GM03348 (cell line): ENCODE results near the gene ST3GAL4.

Experiments used
- DNase-seq: peaks from one replicate; pipeline ENCODE4 v3.0.0; 2012; ENCODE audit warnings: low spot score

The ST3GAL4 gene

DNA sequence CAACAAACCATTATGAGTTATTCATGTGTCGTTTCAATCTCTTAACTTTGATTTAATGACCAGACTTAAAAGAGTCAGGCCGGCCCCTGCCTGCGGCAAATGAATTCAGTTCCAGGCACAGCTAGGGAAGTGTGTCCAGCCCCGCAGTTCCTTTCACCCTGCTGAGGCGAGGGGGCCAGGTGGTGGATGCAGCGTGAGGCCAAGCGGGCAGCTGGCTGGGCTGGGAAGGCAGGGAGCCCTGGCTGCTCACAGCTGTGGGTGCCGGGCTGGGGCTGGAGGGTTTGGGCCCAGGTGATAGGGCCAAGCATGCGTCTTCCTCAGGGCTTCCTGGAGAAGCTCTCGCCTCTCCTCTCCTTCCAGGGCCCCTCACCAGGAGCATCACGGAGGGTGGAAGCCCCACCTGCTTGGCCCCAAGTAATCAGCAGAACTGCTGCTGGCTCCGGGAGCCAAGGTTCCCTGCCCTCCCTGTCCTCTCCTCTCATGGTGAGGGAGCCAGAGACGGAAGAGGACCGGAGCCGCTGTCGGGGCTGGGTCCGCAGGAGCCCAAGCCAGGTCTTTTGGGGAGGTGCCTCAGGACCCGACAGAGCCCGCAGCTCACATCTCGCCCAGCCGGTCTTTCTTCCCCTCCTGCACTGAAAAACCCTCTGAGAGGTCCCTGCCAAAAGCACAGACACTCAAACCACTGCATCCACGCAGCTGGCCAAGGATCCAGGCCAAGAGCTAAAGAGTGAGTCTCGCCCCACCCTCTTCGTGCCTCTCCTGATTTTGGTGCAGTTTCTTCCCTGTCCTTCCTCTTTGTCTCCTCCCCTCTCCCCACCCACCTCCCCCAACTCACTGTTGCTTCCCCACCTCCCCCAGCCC lies 97.0 kb downstream of the ST3GAL4 start:
- no peak for DNase-seq

DNA sequence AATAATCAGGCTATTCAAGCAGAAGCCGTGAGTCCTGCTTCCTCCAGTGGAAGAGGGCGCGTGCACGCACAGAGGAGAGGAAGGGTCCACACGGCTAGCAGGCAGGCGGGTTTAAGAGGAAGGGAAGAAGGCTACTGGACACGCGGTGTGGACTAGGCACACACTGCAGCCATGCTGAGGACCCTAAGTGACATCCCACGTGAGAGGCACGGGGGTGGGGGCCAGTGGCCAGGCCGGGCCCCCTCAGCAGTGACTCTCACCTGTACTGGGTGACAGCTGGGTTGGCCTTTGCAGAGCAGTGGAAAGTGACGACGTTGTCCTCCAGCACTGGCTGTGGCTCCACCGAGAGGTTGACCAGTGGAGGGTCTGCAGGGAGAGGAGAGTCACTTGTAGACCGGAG lies 100.6 kb downstream of the ST3GAL4 start:
- DNase-seq: no peak

DNA sequence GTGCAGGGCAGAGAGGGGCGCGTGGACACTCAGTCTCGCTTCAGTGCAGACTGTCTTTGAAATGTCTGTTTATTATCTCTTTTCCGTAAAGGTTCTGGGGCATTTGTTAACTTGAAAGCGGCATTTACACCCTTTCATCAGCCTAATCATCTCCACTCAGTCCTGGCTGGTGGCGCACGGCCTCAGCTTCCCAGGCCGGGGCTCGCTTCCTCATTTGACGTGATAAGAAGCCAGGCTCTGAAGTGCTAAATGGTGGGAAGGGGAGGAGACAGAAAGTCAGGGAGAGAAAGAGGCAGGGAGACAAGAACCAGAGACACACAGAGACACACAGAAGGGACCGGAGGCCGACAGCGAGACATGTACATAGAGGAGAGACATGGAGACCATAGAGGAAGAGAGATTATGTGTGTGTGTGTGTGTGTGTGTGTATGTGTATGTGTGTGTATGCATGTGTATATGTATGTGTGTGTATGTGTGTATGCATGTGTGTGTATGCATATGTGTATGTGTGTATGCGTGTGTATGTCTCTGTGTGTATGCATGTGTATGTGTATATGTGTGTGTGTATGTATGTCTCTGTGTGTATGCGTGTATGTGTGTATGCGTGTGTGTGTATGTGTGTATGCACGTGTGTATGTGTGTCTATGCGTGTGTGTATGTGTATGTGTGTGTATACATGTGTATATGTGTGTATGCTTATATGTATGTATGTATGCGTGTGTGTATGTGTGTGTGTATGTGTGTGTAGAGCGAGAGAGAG lies 101.5 kb downstream of the ST3GAL4 start:
- DNase-seq: no peak

DNA sequence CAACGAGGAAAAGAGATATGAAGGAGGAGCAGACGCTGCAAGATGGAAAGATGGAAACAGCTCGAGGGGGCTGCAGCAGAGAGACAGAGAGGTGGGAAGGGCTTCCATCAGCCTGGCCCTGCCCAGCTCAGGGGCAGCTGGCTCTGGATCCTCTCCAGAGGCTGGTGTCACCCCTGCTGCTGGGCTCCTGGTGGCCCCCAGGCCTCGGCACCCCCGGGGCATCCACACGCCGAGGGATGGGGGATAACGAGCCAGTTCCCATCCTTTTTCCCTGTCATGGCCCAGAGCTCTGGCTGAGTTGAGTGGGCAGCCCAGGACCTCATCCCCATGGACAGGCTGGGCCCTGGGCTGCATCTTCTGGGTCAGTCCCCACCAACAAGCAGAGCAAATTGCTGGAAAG lies 102.3 kb downstream of the ST3GAL4 start:
- DNase-seq: no peak

DNA sequence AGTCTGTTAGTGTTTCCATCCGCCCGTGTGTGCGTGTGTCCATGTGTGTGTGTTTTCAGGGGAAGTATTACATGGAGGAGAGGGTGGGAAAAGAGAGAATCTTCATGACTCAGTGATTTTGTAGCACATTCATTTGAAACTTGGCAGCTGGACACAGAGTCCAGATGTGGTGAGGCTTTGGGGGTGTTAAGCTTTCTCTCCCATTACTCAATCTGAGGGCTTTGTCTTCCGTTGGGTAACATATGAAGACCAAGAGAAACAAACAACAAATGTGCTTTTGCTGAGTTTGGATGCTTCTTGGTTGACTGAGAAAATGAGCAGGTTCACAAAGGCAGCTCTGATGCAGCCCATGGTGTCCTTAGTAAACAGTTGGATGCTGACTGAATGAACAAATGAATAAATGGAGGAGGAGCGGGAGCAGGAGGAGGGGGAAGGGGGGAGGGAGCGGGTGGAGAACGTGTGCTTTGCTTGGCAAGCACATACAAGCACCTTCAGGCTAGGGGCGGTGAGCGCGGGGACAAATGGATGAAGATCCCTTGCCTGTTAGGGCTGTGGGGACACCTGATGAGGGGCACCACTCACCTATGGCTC lies 104.3 kb downstream of the ST3GAL4 start:
- peak; percentile 71 for DNase-seq

DNA sequence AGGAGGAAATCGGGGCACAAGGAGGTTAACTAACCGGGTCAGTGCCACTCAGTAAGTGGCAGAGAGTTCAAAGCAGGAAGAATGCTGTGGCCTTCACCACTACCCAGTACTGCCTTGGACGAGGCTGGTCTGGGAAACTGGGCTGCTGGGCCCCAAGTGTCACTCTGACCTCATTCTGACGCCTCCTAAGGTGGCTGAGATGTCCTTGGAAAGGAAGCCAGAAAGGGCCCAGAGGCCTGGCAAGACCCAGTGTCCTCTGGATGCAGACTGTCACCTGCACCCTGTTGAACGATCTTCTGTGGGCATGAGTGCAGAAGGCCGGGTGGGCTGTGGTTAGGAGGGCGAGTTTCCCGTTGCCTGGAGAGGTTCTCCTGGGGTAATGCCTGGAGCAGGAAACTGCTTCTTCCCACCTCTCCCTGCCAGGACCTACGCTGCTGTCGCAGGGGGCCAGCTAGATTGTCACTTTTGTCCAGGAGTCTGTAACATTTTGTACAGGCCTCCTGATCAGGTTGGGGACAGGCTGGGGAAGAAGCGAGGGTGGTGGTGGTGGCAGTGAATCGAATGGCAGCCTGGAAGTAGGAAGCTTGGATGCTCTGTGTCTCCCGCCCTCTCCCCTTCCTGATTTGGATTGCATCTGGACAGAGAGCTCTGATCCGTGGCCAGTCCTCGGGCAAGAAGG lies 105.1 kb downstream of the ST3GAL4 start:
- no peak for DNase-seq

DNA sequence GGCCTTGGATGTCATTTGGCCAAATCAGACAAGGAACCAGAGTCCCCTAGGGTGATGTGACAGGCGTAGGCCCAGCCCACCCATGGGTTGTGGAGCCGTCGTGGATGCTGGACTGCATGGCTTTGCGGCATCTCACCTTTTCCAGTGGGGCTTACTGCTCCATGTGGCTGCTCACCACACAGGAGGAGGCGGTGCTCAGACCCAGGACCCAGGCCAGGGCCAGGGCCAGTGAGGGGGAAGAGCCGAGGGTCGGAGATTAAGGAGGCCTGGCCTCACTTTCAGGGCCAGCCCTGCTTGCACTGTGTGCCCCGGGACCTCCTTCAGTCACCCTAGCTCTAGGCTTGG lies 105.6 kb downstream of the ST3GAL4 start:
- DNase-seq: no peak

DNA sequence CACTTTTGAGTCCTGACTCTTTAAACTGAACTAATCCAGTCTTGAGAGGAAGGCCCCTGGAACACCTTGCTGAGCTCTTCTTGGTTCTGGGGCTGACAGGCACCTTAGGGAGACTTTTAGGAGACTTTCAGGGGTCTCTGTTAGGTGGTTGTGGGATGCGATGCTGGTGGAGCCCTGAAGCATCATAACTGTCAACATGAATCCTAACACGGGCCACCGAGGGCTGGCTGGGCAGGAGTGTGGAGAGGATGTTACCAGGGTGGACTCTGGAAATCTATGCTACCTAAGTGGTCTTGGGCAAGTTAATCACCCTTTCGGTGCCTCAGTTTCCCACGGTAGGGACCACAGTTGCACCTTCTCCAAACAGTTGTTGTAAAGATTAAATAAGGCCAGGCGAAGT lies 106.5 kb downstream of the ST3GAL4 start:
- no peak for DNase-seq

DNA sequence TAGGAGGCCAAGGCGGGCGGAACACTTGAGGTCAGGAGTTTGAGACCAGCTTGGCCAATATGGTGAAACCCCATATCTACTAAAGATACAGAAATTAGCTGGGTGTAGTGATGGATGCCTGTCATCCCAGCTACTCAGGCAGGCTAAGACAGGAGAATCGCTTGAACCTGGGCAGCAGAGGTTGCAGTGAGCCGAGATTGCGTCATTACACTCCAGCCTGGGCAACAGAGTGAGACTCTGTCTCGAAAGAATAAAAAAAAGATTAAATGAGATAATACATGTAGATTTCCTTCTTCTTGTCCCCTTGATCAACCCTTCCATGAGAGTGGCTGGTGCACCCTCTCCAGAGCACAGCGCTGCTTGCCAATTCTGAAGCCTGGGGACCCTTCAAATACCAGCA lies 106.9 kb downstream of the ST3GAL4 start:
- DNase-seq: no peak
